HCT116 (cell line): ENCODE measurements around the gene GOLGA6L22.
"Not testable (repeated sequence)": the region's sequence is repeated elsewhere in the genome, so short reads cannot be mapped to it uniquely, and the experiment has no call there.

Experiments used
- CTCF ChIP-seq, 3 experiments: fragments of 200-600 bp in 1 of 3; sonication (generic) in 1 of 3; IDR thresholded peaks in 2 of 3; conservative IDR thresholded peaks in 1 of 3; 2 replicates each; pipeline ENCODE4 v1.5.1; 2012 to 2017; ENCODE audit warnings: low read depth in 2 of 3, low read length in 2 of 3, antibody characterized with exemption in 1 of 3, borderline replicate concordance in 1 of 3, control low read depth in 1 of 3, mild to moderate bottlenecking in 1 of 3, mixed read lengths in 1 of 3, mixed run types in 1 of 3, moderate library complexity in 1 of 3; ENCODE audit not compliant: insufficient read depth in 1 of 3
- EZH2 ChIP-seq: fragments of 200-600 bp; sonication (generic); IDR thresholded peaks from 2 replicates; pipeline ENCODE4 v1.6.1; 2017; ENCODE audit warnings: antibody characterized with exemption, mixed run types
- MAX ChIP-seq: IDR thresholded peaks from 2 replicates; pipeline ENCODE4 v1.6.1; 2012
- RAD21 ChIP-seq: IDR thresholded peaks from 2 replicates; pipeline ENCODE4 v1.6.1; 2012; ENCODE audit warnings: low read depth, mild to moderate bottlenecking

- not testable (repeated sequence) for TF ChIP-seq RAD21; CTCF (IDR thresholded peaks at IDR 0.05 in 2 of 3, conservative IDR thresholded peaks at IDR 0.05 in 1 of 3; ENCODE audit: borderline replicate concordance in 1 of 3, insufficient read depth in 1 of 3, low read depth in 2 of 3, low read length in 2 of 3); EZH2; MAX
These were observed 35.9 kb downstream of the GOLGA6L22 start for GRCh38 chr15:22494490-22495113.
